Measurements from ENCODE around the gene ZNF366. TPM values are rescaled to one million over a fixed set of nuclear protein-coding genes. Genes with fewer than 3 reads are reported as not detected.

Gene ZNF366
- total RNA-seq, 1 experiment from 2014 or later: not detected

DNA sequence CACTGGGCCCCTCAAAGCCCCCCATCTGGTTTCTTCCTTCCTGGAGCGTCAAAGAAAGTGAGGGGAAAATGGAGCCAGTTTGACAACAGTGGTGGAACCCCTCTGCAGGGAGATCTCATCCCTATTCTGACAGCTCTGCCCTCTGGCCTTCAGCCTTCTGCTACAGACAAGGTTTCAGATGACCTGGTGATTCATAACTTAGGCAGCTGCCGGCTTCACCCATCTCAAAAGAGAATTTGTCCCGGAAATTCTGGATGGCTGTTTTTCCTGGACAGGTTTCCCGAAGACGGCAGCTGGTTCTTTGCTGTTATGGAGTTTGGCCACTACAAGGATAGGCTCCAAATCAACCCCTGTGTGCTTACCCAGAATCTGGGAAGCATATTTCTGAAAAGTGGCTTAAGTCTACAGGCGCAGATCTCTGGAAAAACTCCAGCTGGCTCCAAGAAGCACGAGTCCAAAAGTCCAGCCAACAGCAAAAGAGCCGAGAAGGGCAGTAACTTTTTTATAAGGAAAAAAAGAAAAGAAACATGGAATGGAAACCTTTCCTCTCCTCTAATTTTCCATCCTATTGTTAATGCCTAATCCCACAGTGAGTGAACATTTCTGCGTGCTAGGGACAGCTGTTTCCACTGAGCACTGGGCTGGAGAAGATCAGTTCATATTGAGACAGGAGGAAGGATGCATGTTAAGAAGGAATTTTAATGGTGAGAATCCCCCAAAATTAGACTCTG lies 54.5 kb downstream of the ZNF366 start:
- no peak overlapping the region for H3K27ac Mint-ChIP-seq (ENCODE audit: unreplicated experiment)
- H3K4me3 Mint-ChIP-seq (ENCODE audit: low read depth, unreplicated experiment): no peak overlapping the region
- no peak for TF ChIP-seq CTCF (IDR thresholded peaks at IDR 0.05; ENCODE audit: unreplicated experiment)
- DNase-seq: no peak
- intact Hi-C loops (cut with micrococcal nuclease; ENCODE audit: unreplicated experiment): no loop called here
- BruUV-seq (replicated peaks): no TSS peak
- CTCF ChIA-PET: no interaction called here
- H3K9me3 Mint-ChIP-seq (ENCODE audit: low read depth, unreplicated experiment): peaks cover 2% of the 10 kb centered on the region
- H3K36me3 Mint-ChIP-seq (ENCODE audit: insufficient read depth, unreplicated experiment): no peaks in the 10 kb centered on the region
- peaks cover 15% of the 10 kb centered on the region for H3K4me1 Mint-ChIP-seq (ENCODE audit: low read depth, unreplicated experiment)
- peaks cover 22% of the 10 kb centered on the region for H3K27me3 Mint-ChIP-seq (ENCODE audit: unreplicated experiment)

DNA sequence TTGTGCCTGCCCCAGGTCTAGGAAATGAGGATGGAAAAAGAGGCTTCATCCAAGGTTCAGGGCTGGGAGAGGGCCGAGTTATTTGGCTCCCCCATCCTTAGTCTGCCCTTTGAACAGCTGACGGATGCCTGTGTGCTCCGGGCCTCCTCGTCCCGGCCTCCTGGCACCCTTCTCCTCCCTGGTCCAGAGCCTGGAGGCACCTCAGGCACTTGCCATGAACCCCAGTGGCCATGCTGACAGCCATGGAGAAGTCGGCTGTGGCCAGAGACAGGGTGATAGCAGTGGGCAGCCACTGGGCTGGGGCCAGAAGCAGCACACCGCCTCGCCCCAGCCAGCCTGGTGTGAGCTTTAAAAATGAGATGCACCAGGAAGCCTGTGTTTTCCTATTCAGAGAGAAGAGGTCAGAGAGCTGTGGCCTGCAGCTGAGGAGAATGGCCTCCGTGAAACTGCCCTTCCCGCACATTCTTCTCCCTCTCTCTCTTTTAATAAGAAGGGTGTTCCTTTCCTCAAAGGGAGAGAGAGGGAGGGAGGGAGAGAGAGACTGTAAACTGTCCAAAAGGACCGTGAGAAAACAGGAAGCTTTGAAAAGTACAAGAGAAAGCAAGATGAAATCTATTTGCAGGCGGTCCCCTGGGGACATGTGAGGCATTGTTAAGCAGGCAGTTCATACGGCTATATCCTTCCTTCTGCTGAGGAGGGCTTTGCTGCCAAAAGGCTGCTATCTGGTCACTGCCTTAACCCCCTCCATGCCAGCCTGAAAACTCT lies 55.3 kb downstream of the ZNF366 start:
- no TSS peak for BruUV-seq (replicated peaks)
- CTCF ChIA-PET: no interaction called here
- Mint-ChIP-seq H3K9me3 (ENCODE audit: low read depth, unreplicated experiment) (peaks cover 2% of the 10 kb centered on the region), H3K4me3 (ENCODE audit: low read depth, unreplicated experiment) (no peak overlapping the region), H3K27me3 (ENCODE audit: unreplicated experiment) (peaks cover 22% of the 10 kb centered on the region), H3K4me1 (ENCODE audit: low read depth, unreplicated experiment) (peaks cover 15% of the 10 kb centered on the region), H3K27ac (ENCODE audit: unreplicated experiment) (no peak overlapping the region), H3K36me3 (ENCODE audit: insufficient read depth, unreplicated experiment) (no peaks in the 10 kb centered on the region)
- intact Hi-C loops (cut with micrococcal nuclease; ENCODE audit: unreplicated experiment): no loop called here
- no peak for TF ChIP-seq CTCF (IDR thresholded peaks at IDR 0.05; ENCODE audit: unreplicated experiment)
- no peak for DNase-seq

GRCh38 chr5:72448368-72448767 lies 58.8 kb downstream of the ZNF366 start:
- Mint-ChIP-seq H3K27ac (ENCODE audit: unreplicated experiment) (no peak overlapping the region), H3K9me3 (ENCODE audit: low read depth, unreplicated experiment) (peaks cover 2% of the 10 kb centered on the region), H3K27me3 (ENCODE audit: unreplicated experiment) (peaks cover 24% of the 10 kb centered on the region), H3K4me1 (ENCODE audit: low read depth, unreplicated experiment) (peaks cover 15% of the 10 kb centered on the region), H3K36me3 (ENCODE audit: insufficient read depth, unreplicated experiment) (no peaks in the 10 kb centered on the region), H3K4me3 (ENCODE audit: low read depth, unreplicated experiment) (no peak overlapping the region)
- no peak for DNase-seq
- CTCF ChIA-PET: no interaction called here
- intact Hi-C loops (cut with micrococcal nuclease; ENCODE audit: unreplicated experiment): no loop called here
- no TSS peak for BruUV-seq (replicated peaks)
- no peak for TF ChIP-seq CTCF (IDR thresholded peaks at IDR 0.05; ENCODE audit: unreplicated experiment)

DNA sequence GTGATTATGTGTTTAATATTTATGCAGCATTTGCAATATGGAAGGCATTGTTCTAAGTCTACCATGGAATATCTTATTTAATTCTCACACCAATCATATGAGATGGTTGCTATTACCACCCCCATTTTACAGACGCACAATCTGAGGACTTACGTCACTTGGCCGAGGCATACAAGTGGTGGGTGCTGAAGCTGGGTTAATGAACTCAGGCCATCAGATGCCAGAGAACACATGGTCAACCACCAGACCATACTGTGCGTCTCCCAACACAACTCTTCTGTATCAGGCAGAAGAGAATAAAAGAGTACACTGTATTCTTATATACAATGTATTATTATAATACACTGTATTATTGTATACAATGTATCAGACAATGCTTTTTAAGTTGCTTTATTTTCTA lies 59.5 kb downstream of the ZNF366 start:
- DNase-seq: no peak
- Mint-ChIP-seq H3K4me3 (ENCODE audit: low read depth, unreplicated experiment) (no peak overlapping the region), H3K4me1 (ENCODE audit: low read depth, unreplicated experiment) (peaks cover 13% of the 10 kb centered on the region), H3K27me3 (ENCODE audit: unreplicated experiment) (peaks cover 26% of the 10 kb centered on the region), H3K36me3 (ENCODE audit: insufficient read depth, unreplicated experiment) (no peaks in the 10 kb centered on the region), H3K27ac (ENCODE audit: unreplicated experiment) (no peak overlapping the region), H3K9me3 (ENCODE audit: low read depth, unreplicated experiment) (peaks cover 2% of the 10 kb centered on the region)
- BruUV-seq (replicated peaks): no TSS peak
- no peak for TF ChIP-seq CTCF (IDR thresholded peaks at IDR 0.05; ENCODE audit: unreplicated experiment)
- intact Hi-C loops (cut with micrococcal nuclease; ENCODE audit: unreplicated experiment): no loop called here
- CTCF ChIA-PET: no interaction called here

Data from Calu3 (cell line).